NCI-H774 (cell line): ENCODE results near the gene ZNHIT6.
"Not testable (repeated sequence)": the region's sequence is repeated elsewhere in the genome, so short reads cannot be mapped to it uniquely, and the experiment has no call there.

Experiments used
- DNase-seq: peaks from one replicate; lab custom pipeline; 2025; lab: John Stamatoyannopoulos, UW

Gene ZNHIT6, protein sequence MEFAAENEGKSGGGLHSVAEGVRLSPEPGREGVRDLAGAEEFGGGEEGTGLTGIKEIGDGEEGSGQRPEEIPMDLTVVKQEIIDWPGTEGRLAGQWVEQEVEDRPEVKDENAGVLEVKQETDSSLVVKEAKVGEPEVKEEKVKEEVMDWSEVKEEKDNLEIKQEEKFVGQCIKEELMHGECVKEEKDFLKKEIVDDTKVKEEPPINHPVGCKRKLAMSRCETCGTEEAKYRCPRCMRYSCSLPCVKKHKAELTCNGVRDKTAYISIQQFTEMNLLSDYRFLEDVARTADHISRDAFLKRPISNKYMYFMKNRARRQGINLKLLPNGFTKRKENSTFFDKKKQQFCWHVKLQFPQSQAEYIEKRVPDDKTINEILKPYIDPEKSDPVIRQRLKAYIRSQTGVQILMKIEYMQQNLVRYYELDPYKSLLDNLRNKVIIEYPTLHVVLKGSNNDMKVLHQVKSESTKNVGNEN

DNA sequence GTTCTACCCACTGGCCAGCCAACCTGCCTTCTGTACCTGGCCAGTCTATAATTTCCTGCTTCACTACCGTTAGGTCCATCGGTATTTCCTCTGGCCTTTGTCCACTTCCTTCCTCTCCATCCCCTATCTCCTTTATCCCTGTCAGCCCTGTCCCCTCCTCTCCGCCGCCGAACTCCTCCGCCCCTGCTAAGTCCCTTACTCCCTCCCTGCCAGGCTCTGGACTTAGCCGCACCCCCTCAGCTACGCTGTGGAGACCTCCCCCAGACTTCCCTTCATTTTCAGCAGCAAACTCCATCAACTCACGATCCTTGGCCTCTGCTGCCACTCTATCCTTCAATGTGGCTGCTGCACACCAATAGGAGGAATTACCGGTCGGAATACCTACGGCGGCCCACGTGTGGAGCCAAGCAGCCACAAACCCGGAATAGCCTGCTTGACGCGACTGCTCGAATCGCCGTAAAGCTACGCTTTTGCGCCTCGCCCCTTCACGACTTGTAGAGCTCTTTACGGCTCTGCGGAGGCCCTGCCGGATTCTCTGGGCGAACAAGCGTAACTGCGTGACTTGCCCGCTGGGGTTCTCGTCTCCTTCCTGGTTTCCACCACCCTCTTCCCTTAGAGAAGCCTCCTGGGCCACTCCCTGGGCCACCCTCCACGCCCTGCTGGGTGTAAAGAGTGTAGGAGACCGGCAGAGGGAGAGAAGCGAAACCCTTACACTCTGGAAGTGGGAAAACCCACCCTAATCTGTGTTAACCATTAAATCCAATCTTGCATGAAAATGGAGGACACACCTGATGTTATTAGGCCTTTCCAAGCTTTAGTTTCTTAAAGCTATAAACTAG is at the start of gene ZNHIT6:
Gene ZNHIT6 (minus strand): TSS at position 444 of the 839 bp plus-strand sequence. CDS start 149 bp downstream, at position 295.
- DNase-seq = peak; percentile 90

DNA sequence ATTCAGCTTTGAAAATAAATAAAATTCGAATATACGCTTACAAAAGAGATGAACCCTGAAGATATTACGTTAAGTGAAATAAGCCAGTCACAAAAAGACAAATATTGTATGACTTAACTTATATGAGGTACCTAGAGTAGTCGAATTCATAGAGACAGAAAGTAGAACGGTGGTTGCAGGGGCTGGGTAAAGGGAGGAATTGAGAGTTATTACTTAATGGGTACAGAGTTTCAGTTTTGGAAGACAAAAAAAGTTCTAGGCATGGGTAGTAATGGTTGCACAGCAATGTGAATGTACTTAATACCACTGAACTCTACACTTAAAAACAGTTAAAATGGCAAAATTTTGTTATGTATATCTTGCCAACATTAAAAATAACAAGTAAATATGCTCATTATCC is 48.6 kb upstream of the ZNHIT6 start:
- no peak for DNase-seq

DNA sequence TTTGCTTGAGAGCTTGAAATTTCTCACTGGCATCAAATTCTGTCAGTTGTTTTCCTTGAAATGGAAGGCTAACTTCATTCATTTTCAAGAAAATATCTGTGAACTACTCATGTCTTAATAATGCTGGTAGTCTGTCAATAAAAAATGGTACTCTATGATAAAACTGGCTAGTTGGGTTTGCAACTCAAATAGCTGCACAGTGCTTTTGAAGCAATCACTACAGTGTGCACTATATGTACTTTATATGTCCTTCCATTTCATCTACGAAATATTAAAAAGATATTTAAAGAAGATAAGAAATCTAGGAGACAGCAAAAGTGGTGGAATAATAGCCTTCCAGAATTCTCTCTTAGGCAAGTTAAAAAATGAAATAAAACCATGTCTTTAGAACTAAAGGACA is 39.9 kb upstream of the ZNHIT6 start:
- no peak for DNase-seq

DNA sequence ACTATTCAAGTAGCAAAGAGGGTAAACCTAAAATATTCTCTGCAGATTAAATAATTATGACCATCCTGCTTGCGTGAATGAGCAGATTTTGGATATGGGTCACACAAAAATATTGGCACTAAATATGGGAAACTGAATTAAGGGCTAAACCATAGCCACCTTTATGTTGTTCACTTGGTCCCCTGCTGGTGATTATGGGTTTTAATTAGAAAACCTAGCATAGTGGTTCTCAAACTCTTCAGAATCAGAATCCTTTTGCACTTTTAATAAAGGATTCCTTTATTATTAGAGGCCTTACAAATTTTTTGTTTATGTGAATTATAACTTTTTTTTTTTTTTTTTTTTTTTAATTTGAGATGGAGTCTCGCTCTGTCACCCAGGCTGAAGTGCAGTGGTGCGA is 38.5 kb upstream of the ZNHIT6 start:
- DNase-seq = no peak

DNA sequence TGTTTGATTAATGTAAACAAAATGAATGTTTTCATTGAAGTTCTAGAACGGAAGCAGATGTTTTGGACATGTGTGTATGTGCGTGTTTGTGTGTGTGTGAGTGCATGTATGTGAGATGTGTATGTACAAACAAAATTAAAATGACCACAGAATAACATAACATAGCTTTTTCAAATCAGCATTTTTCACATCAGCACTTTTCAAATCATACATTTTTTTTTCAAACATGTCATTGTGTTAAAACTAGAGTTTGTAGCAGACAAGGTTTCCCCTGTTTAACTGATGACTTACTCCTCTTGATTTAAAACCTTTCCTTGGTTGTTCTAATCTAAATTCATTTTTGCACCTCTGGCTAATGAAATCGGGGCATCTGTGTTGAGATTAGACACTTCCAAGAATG is 35.6 kb upstream of the ZNHIT6 start:
- no peak for DNase-seq

DNA sequence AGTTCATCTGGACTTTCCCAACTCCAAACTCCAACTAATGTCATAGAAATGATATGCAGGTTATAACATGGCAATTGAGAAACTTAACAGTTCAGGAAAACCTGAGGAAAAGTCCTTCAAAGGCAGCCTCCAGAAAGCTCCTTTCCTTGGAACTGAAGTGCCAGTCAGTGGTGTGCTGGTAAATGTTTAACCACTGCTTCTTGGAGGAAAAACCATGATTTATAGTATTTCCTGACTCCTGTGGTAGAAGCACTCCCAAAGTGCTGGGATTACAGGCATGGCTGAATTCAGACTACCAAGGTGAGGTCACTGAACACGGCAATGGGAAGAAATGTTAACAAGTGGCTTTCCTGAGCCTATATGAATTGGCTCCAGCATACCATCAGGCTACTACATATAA is 26.7 kb upstream of the ZNHIT6 start:
- no peak for DNase-seq

DNA sequence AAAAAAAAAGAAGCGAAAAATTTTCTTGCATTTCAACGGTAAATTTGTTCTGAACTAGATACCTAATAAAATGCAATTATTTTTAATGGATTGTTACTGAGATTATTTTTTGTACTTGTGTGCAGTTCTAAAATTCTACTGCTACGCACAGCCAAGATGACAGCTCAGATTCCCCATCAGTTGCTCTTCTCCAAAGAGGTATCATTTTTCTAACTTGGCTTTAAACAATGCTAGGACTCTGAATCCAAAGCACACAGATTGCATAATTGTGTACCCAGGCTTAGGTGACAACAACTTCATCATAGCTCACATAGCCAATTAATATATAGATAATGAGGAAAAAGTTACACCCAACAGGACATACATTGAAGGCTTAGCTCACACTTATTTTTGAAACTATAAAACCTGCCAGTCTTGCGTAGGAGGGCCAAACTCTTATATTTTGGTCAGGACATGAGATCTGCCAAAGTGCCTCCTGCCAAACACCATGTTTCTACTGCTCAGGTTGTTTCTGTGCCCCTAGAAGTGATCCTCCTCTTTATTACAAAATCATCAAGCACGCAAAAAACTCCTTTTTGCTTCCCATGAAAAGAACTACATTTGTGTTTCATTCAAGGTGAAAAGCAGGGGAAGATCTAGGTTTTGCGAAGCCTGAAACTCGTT is 10.6 kb upstream of the ZNHIT6 start:
- no peak for DNase-seq

DNA sequence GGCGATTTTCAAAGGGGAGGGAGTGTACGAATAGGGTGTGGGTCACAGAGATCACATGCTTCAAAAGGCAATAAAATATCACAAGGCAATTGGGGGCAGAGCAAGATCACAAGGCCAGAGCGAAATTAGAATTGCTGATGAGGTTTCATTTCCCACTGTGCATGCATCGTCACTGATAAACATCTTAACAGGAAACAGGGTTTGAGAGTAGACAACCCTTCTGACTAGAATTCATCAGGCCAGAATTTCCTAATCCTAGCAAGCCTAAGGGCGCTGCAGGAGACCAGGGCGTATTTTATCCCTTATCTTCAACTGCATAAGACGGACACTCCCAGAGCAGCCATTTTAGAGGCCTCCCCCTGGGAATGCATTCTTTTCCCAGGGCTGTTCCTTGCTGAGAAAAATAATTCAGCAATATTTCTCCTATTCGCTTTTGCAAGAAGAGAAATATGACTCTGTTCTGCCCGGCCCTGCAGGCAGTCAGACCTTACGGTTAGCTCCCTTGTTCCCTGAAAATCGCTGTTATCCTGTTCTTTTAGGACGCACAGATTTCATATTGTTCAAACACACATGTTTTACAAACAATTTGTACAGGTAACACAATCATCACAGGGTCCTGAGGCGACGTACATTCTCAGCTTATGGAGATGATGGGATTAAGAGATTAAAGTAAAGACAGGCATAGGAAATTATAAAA is 6.3 kb upstream of the ZNHIT6 start:
- DNase-seq = not testable (repeated sequence)

DNA sequence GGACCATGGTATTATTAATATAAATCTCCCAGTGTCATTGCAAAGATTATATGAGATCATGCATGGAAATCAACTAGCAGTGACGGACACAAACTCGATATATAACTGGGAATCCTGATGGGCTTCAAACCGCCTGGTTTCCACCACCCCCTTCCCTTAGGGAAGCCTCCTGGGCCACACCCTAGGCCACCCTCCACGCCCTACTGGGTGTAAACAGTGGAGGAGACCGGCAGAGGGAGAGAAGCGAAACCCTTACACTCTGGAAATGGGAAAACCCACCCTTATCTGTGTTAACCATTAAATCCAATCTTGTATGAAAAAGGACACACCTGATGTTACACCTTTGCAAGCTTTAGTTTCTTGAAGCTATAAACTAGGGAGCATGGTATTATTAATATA is 595 bp upstream of the ZNHIT6 start:
- DNase-seq = no peak

DNA sequence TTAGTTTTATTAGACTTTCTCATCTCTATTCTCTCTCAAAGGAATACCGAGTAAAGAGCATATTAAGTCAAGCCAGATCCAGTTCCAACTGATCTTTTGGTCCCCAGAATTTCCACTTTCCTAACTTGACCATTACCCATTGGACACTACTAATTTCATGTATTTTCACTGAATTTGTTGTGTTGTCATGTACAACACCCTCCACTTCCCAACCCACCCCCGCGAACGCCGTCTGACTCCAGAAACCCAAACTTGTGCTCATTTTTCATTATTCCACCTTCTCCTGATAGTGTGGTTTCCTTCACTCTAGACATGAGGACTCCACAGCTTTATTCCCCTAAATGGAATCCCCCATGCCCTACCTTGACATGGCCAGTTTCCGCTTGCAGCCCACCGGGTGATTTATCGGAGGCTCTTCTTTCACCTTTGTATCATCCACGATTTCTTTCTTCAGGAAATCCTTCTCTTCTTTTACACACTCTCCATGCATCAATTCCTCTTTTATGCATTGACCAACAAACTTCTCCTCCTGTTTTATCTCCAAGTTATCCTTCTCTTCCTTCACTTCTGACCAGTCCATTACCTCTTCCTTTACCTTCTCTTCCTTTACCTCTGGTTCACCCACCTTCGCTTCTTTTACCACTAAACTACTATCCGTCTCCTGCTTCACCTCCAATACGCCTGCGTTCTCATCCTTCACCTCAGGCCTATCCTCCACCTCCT is 805 bp downstream of the ZNHIT6 start:
- DNase-seq = no peak

DNA sequence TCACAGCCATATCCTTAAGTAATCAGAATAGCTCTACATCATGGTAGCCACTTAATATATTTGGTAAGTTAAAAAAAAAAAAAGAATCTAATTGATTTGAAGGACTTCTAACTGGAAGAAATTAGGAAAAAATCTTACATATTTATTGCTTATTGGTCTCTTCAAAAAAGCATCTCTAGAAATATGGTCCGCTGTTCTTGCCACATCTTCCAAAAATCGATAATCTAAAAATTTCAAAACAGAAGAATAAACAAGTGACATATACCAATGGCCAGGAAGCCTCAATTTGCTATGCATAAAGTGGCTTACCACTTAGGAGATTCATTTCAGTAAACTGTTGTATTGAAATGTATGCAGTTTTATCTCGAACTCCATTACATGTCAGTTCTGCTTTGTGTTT is 2.3 kb downstream of the ZNHIT6 start:
- no peak for DNase-seq

DNA sequence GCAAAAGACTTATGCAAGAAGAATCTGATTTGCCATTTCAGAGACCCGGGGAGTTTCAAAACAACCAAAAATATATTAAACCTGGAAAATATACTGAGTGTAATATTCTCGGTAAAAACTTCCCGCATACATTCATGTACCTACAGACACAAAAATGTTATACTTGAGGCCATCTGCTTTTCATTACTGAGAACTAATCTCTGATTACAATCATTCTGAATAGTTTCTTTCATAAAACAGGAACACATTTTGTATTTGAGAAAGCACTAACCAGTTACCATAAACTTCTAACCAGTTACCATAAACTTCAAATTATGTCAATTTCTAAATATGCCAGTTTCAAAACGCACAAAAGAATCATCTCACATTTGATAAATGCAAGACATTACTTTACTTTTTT is 7.8 kb downstream of the ZNHIT6 start:
- DNase-seq = no peak

DNA sequence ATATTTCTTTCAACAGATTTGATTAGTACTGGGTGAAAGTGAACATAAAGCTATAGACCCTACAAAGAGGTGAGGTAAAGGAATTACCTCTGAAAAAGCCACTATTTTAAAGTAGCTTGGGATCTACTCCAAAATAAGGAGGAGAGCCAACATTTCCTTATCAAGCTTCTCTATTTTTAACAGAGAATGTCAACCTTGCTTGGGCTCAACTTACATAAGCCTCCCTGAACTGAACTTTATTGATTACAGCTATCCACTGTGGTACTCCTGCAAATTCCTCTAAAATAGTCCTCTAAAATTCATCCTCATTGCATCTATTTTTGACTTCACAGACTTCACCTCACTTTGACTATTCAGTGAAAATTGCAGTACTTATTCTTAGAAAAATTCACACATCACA is 10.3 kb downstream of the ZNHIT6 start:
- no peak for DNase-seq

DNA sequence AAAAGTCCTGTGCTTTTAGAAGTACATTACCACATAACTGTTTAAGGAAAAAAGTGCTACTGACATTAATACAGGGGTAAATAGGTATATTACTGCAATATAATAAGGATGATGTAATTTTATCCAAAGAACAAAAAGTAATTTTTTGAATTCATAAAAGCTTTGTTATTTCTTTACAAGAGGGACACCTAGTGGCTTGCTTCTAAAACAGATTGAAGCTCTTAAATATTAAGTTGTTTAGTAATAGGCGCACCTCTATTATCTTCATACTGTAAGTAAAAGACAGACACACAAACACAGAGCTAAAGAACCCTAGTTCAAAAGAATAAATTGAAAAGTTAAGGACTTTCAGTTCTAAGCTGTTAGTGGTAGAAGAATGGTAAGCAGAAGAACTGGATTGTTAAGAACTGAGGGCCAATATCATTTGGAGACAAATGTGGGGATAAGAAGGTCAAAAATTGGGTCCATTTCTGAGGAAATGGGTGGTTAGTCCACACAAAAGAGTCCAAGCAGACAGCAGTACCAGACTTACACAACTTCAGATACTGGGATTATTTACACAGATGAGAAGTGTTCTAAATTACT is 15.4 kb downstream of the ZNHIT6 start:
- DNase-seq = no peak

DNA sequence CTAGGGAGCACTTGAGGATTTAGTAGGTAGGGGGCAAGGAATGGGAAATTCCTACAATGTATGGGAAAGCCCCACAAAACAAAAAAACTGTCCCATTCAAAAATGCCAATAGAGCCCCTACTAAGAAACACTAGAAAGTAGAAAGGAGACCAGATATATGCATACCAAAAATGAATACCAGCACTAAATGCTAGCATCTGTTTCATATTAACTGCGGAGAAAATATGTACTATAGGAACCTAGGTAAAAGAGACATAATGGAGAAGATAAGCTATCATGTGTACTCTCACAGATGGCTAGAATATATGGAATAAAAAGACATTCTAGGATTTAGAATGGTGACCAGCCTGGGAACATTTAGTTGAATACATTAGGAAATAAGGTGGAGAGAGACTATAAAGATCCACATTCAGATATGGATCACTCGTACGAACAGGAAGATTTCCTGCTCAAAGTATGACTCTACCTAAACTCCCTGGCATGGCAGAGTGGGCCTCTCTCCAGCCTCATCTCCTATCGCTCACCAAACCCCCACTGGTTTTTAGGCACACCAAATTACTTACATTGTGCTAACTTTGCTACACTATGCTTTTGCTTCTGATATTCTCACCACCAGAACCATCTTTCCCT is 18.3 kb downstream of the ZNHIT6 start:
- DNase-seq = no peak

DNA sequence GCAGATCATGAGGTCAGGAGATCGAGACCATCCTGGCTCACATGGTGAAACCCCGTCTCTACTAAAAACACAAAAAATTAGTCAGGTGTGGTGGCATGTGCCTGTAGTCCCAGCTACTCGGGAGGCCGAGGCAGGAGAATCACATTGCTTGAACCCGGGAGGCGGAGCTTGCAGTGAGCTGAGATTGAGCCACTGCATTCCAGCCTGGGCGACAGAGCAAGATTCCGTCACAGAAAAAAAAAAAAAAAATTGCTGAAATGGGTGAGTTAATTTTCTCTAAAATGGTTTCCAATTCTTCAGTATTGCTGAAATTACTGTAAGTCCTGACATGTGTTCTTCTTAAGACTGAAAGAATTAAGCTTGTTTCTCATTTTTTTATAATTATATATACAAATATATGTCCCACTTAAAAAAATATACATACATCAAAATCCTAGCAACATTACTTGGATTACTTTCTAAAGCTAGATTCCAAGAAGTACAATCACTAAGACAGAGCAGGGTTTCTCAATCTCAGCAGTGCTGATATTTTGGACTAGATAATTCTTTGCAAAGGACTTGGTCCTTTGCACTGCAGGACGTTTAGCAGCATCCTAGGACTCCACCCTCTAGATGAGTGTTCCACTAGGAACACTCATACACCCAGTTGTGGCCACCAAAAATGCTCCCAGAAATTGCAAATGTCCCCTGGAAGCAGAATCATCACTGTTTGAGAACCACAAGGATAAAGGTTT is 24.8 kb downstream of the ZNHIT6 start:
- DNase-seq = no peak

DNA sequence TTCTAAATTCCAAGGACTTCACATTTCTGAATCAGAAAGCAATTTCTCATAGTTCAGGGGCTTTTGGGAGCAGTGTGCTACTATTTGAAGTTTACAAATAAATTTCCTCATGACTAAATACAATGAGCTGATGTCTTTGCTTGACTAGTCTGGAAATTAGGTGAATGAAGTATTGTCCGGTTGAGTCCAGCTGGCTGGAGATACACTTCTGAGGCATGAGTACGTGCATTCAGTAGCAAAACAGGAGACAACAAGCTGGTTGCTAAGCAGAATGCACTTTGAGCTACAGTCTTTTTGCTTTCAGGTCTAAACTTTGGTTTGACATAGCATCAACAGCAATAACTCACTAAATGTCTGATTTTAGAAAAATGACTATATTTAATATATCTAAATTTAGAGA is 27.1 kb downstream of the ZNHIT6 start:
- DNase-seq = peak; percentile 28

DNA sequence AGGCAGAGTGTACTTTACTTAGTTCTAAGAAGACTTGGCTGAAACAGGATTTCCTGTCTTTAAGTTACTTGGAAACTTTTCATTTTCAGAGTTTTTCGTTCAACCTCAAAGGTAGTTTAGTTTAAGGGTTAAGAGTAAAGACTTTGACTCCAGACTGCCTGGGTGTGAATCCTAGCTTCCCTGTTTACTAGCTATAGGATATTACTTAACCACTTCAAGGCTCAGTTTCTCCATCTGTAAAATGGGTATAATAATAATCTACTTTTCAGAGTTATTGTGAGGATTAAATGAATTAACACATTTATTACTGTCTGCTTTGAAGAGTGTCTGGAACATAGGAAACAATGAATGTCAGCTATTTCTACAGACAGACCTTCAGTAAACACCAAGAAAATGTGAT is 30.0 kb downstream of the ZNHIT6 start:
- DNase-seq = no peak

DNA sequence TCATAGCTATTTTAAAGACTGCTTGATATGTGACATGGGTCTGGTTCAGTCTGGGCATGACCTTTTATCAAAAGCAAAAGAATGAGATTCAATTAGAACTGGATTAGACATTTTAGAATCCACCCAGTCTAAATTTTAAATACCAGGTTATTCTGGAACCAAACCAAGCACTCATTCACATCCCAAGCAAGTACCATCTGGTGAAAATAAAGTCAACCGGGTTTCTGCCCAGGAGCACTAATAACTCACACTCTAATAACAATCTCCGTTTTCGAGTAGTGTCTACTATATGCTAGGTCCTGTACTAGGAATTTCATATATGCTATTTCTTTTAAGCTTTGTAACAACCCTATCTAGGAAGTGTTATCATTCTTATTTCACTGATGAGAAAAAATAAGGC is 30.6 kb downstream of the ZNHIT6 start:
- no peak for DNase-seq
